ENCODE results near the gene SPATC1L.

The SPATC1L gene

GRCh38 chr21:46157987-46158451, 26.2 kb downstream of the SPATC1L start:
- 97% methylated on average over 15 of the region's 15 CpGs for WGBS
- Histone ChIP-seq H4K8ac (ENCODE audit: low read length) (no peak overlapping the region), H3K23ac (ENCODE audit: low read length in 2 of 2) (no peak overlapping the region), H3K4me3 (ENCODE audit: insufficient read depth in 1 of 2, low read depth in 1 of 2, low read length in 2 of 2) (no peak overlapping the region), H3K9me3 (ENCODE audit: control insufficient read depth, low read length) (no peaks in the 10 kb centered on the region), H3K36me3 (ENCODE audit: control insufficient read depth in 1 of 2, insufficient read depth in 2 of 2, low read depth in 1 of 2, low read length in 2 of 2) (peaks cover 4 to 42% of the 10 kb centered on the region in 2 experiments), H3K18ac (ENCODE audit: low read depth in 1 of 2, low read length in 2 of 2) (no peak overlapping the region), H4K91ac (ENCODE audit: low read length) (no peak overlapping the region), H3K4me1 (ENCODE audit: control insufficient read depth, insufficient read depth, low read depth, low read length) (peaks cover 19% of the 10 kb centered on the region), H2BK15ac (ENCODE audit: low read depth, poor library complexity, severe bottlenecking) (no peak overlapping the region), H3K4me2 (ENCODE audit: low read length, poor library complexity, severe bottlenecking) (no peak overlapping the region), H2BK5ac (ENCODE audit: low read depth, low read length, poor library complexity, severe bottlenecking) (no peak overlapping the region), H2BK120ac (ENCODE audit: low read depth, low read length) (no peak overlapping the region), H3K4ac (ENCODE audit: low read depth in 1 of 2, low read length in 2 of 2) (no peak overlapping the region), H3K27me3 (ENCODE audit: control insufficient read depth in 1 of 2, insufficient read depth in 1 of 2, low read length in 2 of 2) (no peaks in the 10 kb centered on the region), H2AK5ac (ENCODE audit: low read length, severe bottlenecking) (no peak overlapping the region), H3K79me1 (replicated peaks; ENCODE audit: low read length, poor library complexity, severe bottlenecking) (peaks cover 2% of the 10 kb centered on the region), H2AFZ (ENCODE audit: low read depth, low read length) (no peak overlapping the region), H3K9ac (ENCODE audit: low read length) (no peak overlapping the region), H3K27ac (ENCODE audit: low read length, poor library complexity, severe bottlenecking) (no peak overlapping the region), H3K14ac (ENCODE audit: low read length in 2 of 2) (no peak overlapping the region), H2BK12ac (ENCODE audit: low read length in 2 of 2) (no peak overlapping the region)
- DNase-seq, result no peak

- no peak overlapping the region for H2BK120ac ChIP-seq (ENCODE audit: low read depth, low read length)
- no peak overlapping the region for H2AK5ac ChIP-seq (ENCODE audit: low read length, severe bottlenecking)
- peaks cover 4 to 42% of the 10 kb centered on the region in 2 experiments for H3K36me3 ChIP-seq (ENCODE audit: control insufficient read depth in 1 of 2, insufficient read depth in 2 of 2, low read depth in 1 of 2, low read length in 2 of 2)
- H3K4me1 ChIP-seq (ENCODE audit: control insufficient read depth, insufficient read depth, low read depth, low read length), result peaks cover 22% of the 10 kb centered on the region
- no peak overlapping the region for H4K91ac ChIP-seq (ENCODE audit: low read length)
- H3K18ac ChIP-seq (ENCODE audit: low read depth in 1 of 2, low read length in 2 of 2), result no peak overlapping the region
- H3K27ac ChIP-seq (ENCODE audit: low read length, poor library complexity, severe bottlenecking), result no peak overlapping the region
- no peak overlapping the region for H2BK15ac ChIP-seq (ENCODE audit: low read depth, poor library complexity, severe bottlenecking)
- H3K4me2 ChIP-seq (ENCODE audit: low read length, poor library complexity, severe bottlenecking), result no peak overlapping the region
- no peak overlapping the region for H2AFZ ChIP-seq (ENCODE audit: low read depth, low read length)
- H3K27me3 ChIP-seq (ENCODE audit: control insufficient read depth in 1 of 2, insufficient read depth in 1 of 2, low read length in 2 of 2), result no peaks in the 10 kb centered on the region
- no peak overlapping the region for H3K4ac ChIP-seq (ENCODE audit: low read depth in 1 of 2, low read length in 2 of 2)
- no peak overlapping the region for H2BK5ac ChIP-seq (ENCODE audit: low read depth, low read length, poor library complexity, severe bottlenecking)
- peaks cover 2% of the 10 kb centered on the region for H3K79me1 ChIP-seq (replicated peaks; ENCODE audit: low read length, poor library complexity, severe bottlenecking)
- no peak overlapping the region for H4K8ac ChIP-seq (ENCODE audit: low read length)
- WGBS, result 94% methylated on average over 12 of the region's 12 CpGs
- H3K4me3 ChIP-seq (ENCODE audit: insufficient read depth in 1 of 2, low read depth in 1 of 2, low read length in 2 of 2), result no peak overlapping the region
- H3K9me3 ChIP-seq (ENCODE audit: control insufficient read depth, low read length), result no peaks in the 10 kb centered on the region
- H3K9ac ChIP-seq (ENCODE audit: low read length), result no peak overlapping the region
- no peak overlapping the region for H3K23ac ChIP-seq (ENCODE audit: low read length in 2 of 2)
- no peak overlapping the region for H3K14ac ChIP-seq (ENCODE audit: low read length in 2 of 2)
- no peak overlapping the region for H2BK12ac ChIP-seq (ENCODE audit: low read length in 2 of 2)
- no peak for DNase-seq
These were observed 26.8 kb downstream of the SPATC1L start for GRCh38 chr21:46157396-46157986.

DNA sequence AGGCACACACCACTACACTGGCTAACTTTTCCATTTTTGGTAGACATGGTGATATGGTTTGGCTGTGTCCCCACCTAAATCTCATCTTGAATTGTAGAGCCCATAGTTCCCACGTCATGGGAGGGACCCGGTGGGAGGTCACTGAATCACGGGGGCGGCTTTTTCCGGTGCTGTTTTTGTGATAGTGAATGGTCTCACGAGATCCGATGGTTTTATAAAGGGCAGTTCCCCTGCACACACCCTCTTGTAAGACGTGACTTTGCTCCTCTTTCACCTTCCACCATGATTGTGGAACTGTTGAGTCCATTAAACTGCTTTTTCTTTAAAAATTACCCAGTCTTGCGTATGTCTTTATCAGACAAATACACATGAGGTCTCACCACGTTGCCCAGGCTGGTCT, 27.6 kb downstream of the SPATC1L start:
- H3K18ac ChIP-seq (ENCODE audit: low read depth in 1 of 2, low read length in 2 of 2), result no peak overlapping the region
- H4K91ac ChIP-seq (ENCODE audit: low read length), result no peak overlapping the region
- DNase-seq, result no peak
- H4K8ac ChIP-seq (ENCODE audit: low read length), result no peak overlapping the region
- H3K27me3 ChIP-seq (ENCODE audit: control insufficient read depth in 1 of 2, insufficient read depth in 1 of 2, low read length in 2 of 2), result no peaks in the 10 kb centered on the region
- H3K79me1 ChIP-seq (replicated peaks; ENCODE audit: low read length, poor library complexity, severe bottlenecking), result peaks cover 2% of the 10 kb centered on the region
- H3K4me2 ChIP-seq (ENCODE audit: low read length, poor library complexity, severe bottlenecking), result no peak overlapping the region
- H2AK5ac ChIP-seq (ENCODE audit: low read length, severe bottlenecking), result no peak overlapping the region
- H3K4me3 ChIP-seq (ENCODE audit: insufficient read depth in 1 of 2, low read depth in 1 of 2, low read length in 2 of 2), result no peak overlapping the region
- H3K4ac ChIP-seq (ENCODE audit: low read depth in 1 of 2, low read length in 2 of 2), result no peak overlapping the region
- WGBS, result 94% methylated on average over 10 of the region's 10 CpGs
- no peak overlapping the region for H2AFZ ChIP-seq (ENCODE audit: low read depth, low read length)
- H3K9ac ChIP-seq (ENCODE audit: low read length), result no peak overlapping the region
- peaks cover 22% of the 10 kb centered on the region for H3K4me1 ChIP-seq (ENCODE audit: control insufficient read depth, insufficient read depth, low read depth, low read length)
- peaks cover 4 to 40% of the 10 kb centered on the region in 2 experiments for H3K36me3 ChIP-seq (ENCODE audit: control insufficient read depth in 1 of 2, insufficient read depth in 2 of 2, low read depth in 1 of 2, low read length in 2 of 2)
- H2BK12ac ChIP-seq (ENCODE audit: low read length in 2 of 2), result no peak overlapping the region
- H3K14ac ChIP-seq (ENCODE audit: low read length in 2 of 2), result no peak overlapping the region
- no peaks in the 10 kb centered on the region for H3K9me3 ChIP-seq (ENCODE audit: control insufficient read depth, low read length)
- H2BK120ac ChIP-seq (ENCODE audit: low read depth, low read length), result no peak overlapping the region
- no peak overlapping the region for H3K27ac ChIP-seq (ENCODE audit: low read length, poor library complexity, severe bottlenecking)
- H2BK5ac ChIP-seq (ENCODE audit: low read depth, low read length, poor library complexity, severe bottlenecking), result no peak overlapping the region
- H3K23ac ChIP-seq (ENCODE audit: low read length in 2 of 2), result no peak overlapping the region
- H2BK15ac ChIP-seq (ENCODE audit: low read depth, poor library complexity, severe bottlenecking), result no peak overlapping the region

GRCh38 chr21:46156378-46156645, 27.9 kb downstream of the SPATC1L start:
- Histone ChIP-seq H2AFZ (ENCODE audit: low read depth, low read length) (no peak overlapping the region), H3K18ac (ENCODE audit: low read depth in 1 of 2, low read length in 2 of 2) (peak overlapping the region in 1 of 2 experiments; percentile 34), H2BK15ac (ENCODE audit: low read depth, poor library complexity, severe bottlenecking) (no peak overlapping the region), H3K4ac (ENCODE audit: low read depth in 1 of 2, low read length in 2 of 2) (no peak overlapping the region), H4K8ac (ENCODE audit: low read length) (no peak overlapping the region), H3K27me3 (ENCODE audit: control insufficient read depth in 1 of 2, insufficient read depth in 1 of 2, low read length in 2 of 2) (no peaks in the 10 kb centered on the region), H2BK12ac (ENCODE audit: low read length in 2 of 2) (no peak overlapping the region), H3K79me1 (replicated peaks; ENCODE audit: low read length, poor library complexity, severe bottlenecking) (peaks cover 2% of the 10 kb centered on the region), H3K4me2 (ENCODE audit: low read length, poor library complexity, severe bottlenecking) (no peak overlapping the region), H3K4me3 (ENCODE audit: insufficient read depth in 1 of 2, low read depth in 1 of 2, low read length in 2 of 2) (no peak overlapping the region), H3K36me3 (ENCODE audit: control insufficient read depth in 1 of 2, insufficient read depth in 2 of 2, low read depth in 1 of 2, low read length in 2 of 2) (peaks cover 4 to 36% of the 10 kb centered on the region in 2 experiments), H2BK120ac (ENCODE audit: low read depth, low read length) (no peak overlapping the region), H3K9ac (ENCODE audit: low read length) (no peak overlapping the region), H3K4me1 (ENCODE audit: control insufficient read depth, insufficient read depth, low read depth, low read length) (peaks cover 22% of the 10 kb centered on the region), H3K27ac (ENCODE audit: low read length, poor library complexity, severe bottlenecking) (no peak overlapping the region), H3K14ac (ENCODE audit: low read length in 2 of 2) (peak overlapping the region in 1 of 2 experiments; percentile 72), H3K9me3 (ENCODE audit: control insufficient read depth, low read length) (no peaks in the 10 kb centered on the region), H2AK5ac (ENCODE audit: low read length, severe bottlenecking) (no peak overlapping the region), H2BK5ac (ENCODE audit: low read depth, low read length, poor library complexity, severe bottlenecking) (no peak overlapping the region), H3K23ac (ENCODE audit: low read length in 2 of 2) (no peak overlapping the region), H4K91ac (ENCODE audit: low read length) (no peak overlapping the region)
- 95% methylated on average over 7 of the region's 7 CpGs for WGBS
- DNase-seq, result no peak
